Measurements from ENCODE around the gene PCNX1.

DNA sequence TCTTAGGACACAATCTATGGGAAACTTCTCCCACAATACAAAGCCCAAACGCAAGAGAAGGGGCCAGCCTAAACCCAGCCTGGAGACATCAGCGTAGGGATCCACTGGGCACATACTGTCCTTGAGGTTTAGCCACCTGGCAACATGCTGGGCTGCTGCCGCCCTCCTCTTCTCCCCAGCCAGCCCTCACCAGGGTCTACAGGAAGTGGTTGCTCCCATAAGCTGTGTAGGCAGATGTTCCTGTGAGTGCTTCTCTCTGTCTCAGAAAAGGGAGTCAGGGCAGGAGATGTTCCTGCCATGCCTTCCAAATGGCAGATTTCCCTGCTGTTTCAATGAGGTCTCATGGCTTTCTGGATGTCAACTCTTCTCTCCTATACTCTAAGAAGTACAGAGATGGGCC lies 241.4 kb downstream of the PCNX1 start:
- TF ChIP-seq FOS (IDR thresholded peaks at IDR 0.05; ENCODE audit: low read depth, low read length): no peak
- TF ChIP-seq CTCF (conservative IDR thresholded peaks at IDR 0.05; ENCODE audit: low read depth, low read length): no peak
- no peak for TF ChIP-seq POLR2A (IDR thresholded peaks at IDR 0.05; ENCODE audit: low read depth, low read length)
- TF ChIP-seq, protein P1, sequence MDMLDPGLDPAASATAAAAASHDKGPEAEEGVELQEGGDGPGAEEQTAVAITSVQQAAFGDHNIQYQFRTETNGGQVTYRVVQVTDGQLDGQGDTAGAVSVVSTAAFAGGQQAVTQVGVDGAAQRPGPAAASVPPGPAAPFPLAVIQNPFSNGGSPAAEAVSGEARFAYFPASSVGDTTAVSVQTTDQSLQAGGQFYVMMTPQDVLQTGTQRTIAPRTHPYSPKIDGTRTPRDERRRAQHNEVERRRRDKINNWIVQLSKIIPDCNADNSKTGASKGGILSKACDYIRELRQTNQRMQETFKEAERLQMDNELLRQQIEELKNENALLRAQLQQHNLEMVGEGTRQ (IDR thresholded peaks at IDR 0.05; ENCODE audit: low read depth, low read length): no peak
